ENCODE data around the gene DBT. TPM values are rescaled to one million over a fixed set of nuclear protein-coding genes. Genes with fewer than 3 reads are reported as not detected.

Gene DBT
- total RNA-seq, 2 experiments from 2014 or later = 3.3 to 11.4 TPM

- Histone ChIP-seq H3K4me1 (ENCODE audit: insufficient read depth, low read length, poor library complexity, severe bottlenecking) (no peaks in the 10 kb centered on the region), H3K27ac (ENCODE audit: low read depth, low read length, poor library complexity, severe bottlenecking) (no peak overlapping the region), H2AFZ (ENCODE audit: low read length) (no peak overlapping the region), H3K79me2 (ENCODE audit: insufficient read depth, low read depth, low read length) (no peaks in the 10 kb centered on the region), H3K4me3 (ENCODE audit: low read depth, low read length, poor library complexity, severe bottlenecking) (no peak overlapping the region), H3K36me3 (ENCODE audit: insufficient read depth, low read length) (peaks cover 64% of the 10 kb centered on the region), H3K9me2 (ENCODE audit: insufficient read depth, low read length) (no peaks in the 10 kb centered on the region), H3K9me3 (ENCODE audit: low read length) (no peaks in the 10 kb centered on the region), H3K4me2 (ENCODE audit: low read length) (no peak overlapping the region), H4K20me1 (ENCODE audit: insufficient read depth, low read length) (no peaks in the 10 kb centered on the region)
- intact Hi-C loops (cut with micrococcal nuclease; ENCODE audit: unreplicated experiment) = no loop called here
- DNase-seq (ENCODE audit: low spot score) = no peak
- no TSS peak for BruUV-seq (replicated peaks)
- no peak for TF ChIP-seq EZH2phosphoT487 (IDR thresholded peaks at IDR 0.05; ENCODE audit: borderline replicate concordance, low read depth, low read length)
- TF ChIP-seq, protein P1, sequence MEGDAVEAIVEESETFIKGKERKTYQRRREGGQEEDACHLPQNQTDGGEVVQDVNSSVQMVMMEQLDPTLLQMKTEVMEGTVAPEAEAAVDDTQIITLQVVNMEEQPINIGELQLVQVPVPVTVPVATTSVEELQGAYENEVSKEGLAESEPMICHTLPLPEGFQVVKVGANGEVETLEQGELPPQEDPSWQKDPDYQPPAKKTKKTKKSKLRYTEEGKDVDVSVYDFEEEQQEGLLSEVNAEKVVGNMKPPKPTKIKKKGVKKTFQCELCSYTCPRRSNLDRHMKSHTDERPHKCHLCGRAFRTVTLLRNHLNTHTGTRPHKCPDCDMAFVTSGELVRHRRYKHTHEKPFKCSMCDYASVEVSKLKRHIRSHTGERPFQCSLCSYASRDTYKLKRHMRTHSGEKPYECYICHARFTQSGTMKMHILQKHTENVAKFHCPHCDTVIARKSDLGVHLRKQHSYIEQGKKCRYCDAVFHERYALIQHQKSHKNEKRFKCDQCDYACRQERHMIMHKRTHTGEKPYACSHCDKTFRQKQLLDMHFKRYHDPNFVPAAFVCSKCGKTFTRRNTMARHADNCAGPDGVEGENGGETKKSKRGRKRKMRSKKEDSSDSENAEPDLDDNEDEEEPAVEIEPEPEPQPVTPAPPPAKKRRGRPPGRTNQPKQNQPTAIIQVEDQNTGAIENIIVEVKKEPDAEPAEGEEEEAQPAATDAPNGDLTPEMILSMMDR (conservative IDR thresholded peaks at IDR 0.05; ENCODE audit: low read length) = no peak
- ChIA-PET POLR2A (no interaction called here), CTCF (ENCODE audit: unreplicated experiment) (no interaction called here)
Observed at GRCh38 chr1:100198596-100198995, 51.0 kb downstream of the DBT start.

GRCh38 chr1:100188617-100189016 is 61.0 kb downstream of the DBT start:
- H2AFZ ChIP-seq (ENCODE audit: low read length) = no peak overlapping the region
- POLR2A ChIA-PET = interaction anchor here (0.7 kb wide), 1 partner anchor 28 kb away, joined by 3 read pairs; no protein-coding TSS in a partner anchor
- intact Hi-C loops (cut with micrococcal nuclease; ENCODE audit: unreplicated experiment) = no loop called here
- H3K4me3 ChIP-seq (ENCODE audit: low read depth, low read length, poor library complexity, severe bottlenecking) = no peak overlapping the region
- TF ChIP-seq, protein P1 (conservative IDR thresholded peaks at IDR 0.05; ENCODE audit: low read length) = no peak
- TF ChIP-seq EZH2phosphoT487 (IDR thresholded peaks at IDR 0.05; ENCODE audit: borderline replicate concordance, low read depth, low read length) = no peak
- H3K27ac ChIP-seq (ENCODE audit: low read depth, low read length, poor library complexity, severe bottlenecking) = no peak overlapping the region
- no peaks in the 10 kb centered on the region for H3K9me3 ChIP-seq (ENCODE audit: low read length)
- H4K20me1 ChIP-seq (ENCODE audit: insufficient read depth, low read length) = no peaks in the 10 kb centered on the region
- no peaks in the 10 kb centered on the region for H3K36me3 ChIP-seq (ENCODE audit: insufficient read depth, low read length)
- H3K4me2 ChIP-seq (ENCODE audit: low read length) = no peak overlapping the region
- no peak for DNase-seq (ENCODE audit: low spot score)
- H3K4me1 ChIP-seq (ENCODE audit: insufficient read depth, low read length, poor library complexity, severe bottlenecking) = peaks cover 11% of the 10 kb centered on the region
- no peaks in the 10 kb centered on the region for H3K9me2 ChIP-seq (ENCODE audit: insufficient read depth, low read length)
- CTCF ChIA-PET (ENCODE audit: unreplicated experiment) = no interaction called here
- no peaks in the 10 kb centered on the region for H3K79me2 ChIP-seq (ENCODE audit: insufficient read depth, low read depth, low read length)
- BruUV-seq (replicated peaks) = no TSS peak

GRCh38 chr1:100187912-100188311 is 61.7 kb downstream of the DBT start:
- Histone ChIP-seq H3K4me1 (ENCODE audit: insufficient read depth, low read length, poor library complexity, severe bottlenecking) (peaks cover 11% of the 10 kb centered on the region), H3K4me2 (ENCODE audit: low read length) (no peak overlapping the region), H2AFZ (ENCODE audit: low read length) (no peak overlapping the region), H3K9me2 (ENCODE audit: insufficient read depth, low read length) (no peaks in the 10 kb centered on the region), H3K9me3 (ENCODE audit: low read length) (no peaks in the 10 kb centered on the region), H3K4me3 (ENCODE audit: low read depth, low read length, poor library complexity, severe bottlenecking) (no peak overlapping the region), H3K27ac (ENCODE audit: low read depth, low read length, poor library complexity, severe bottlenecking) (no peak overlapping the region), H3K36me3 (ENCODE audit: insufficient read depth, low read length) (no peaks in the 10 kb centered on the region), H3K79me2 (ENCODE audit: insufficient read depth, low read depth, low read length) (no peaks in the 10 kb centered on the region), H4K20me1 (ENCODE audit: insufficient read depth, low read length) (no peaks in the 10 kb centered on the region)
- DNase-seq (ENCODE audit: low spot score) = no peak
- BruUV-seq (replicated peaks) = TSS peak; percentile 42
- POLR2A ChIA-PET = interaction anchor here (0.7 kb wide), 1 partner anchor 28 kb away, joined by 3 read pairs; no protein-coding TSS in a partner anchor
- TF ChIP-seq EZH2phosphoT487 (IDR thresholded peaks at IDR 0.05; ENCODE audit: borderline replicate concordance, low read depth, low read length) = no peak
- TF ChIP-seq, protein P1 (conservative IDR thresholded peaks at IDR 0.05; ENCODE audit: low read length) = no peak
- CTCF ChIA-PET (ENCODE audit: unreplicated experiment) = no interaction called here
- intact Hi-C loops (cut with micrococcal nuclease; ENCODE audit: unreplicated experiment) = no loop called here

Data from OCI-LY7 (cell line).